HEK293T (cell line): ENCODE measurements around the gene FGF3.

ENCODE experiments used
- CTCF ChIA-PET: fragments of 350-600 bp; formaldehyde crosslinking; extraction: SDS; loops from one replicate; lab custom pipeline; 2021; ENCODE audit warnings: antibody characterized with exemption, inconsistent platforms; lab: Yijun Ruan, JAX
- POLR2A ChIA-PET: fragments of 350-600 bp; formaldehyde crosslinking; extraction: SDS; loops from one replicate; lab custom pipeline; 2020; ENCODE audit warnings: antibody characterized with exemption, inconsistent platforms; lab: Yijun Ruan, JAX
- DNase-seq: peaks from one replicate; pipeline ENCODE4 v3.0.0; 2012; ENCODE audit warnings: mixed read lengths; ENCODE audit errors: extremely low spot score
- ARNT ChIP-seq: fragments of 450-650 bp; IDR thresholded peaks from 2 replicates; pipeline ENCODE4 v1.6.1; 2017; ENCODE audit warnings: mild to moderate bottlenecking
- BHLHE40 ChIP-seq: fragments of 450-650 bp; IDR thresholded peaks from 2 replicates; pipeline ENCODE4 v1.6.1; 2016; ENCODE audit warnings: mild to moderate bottlenecking, moderate library complexity, borderline replicate concordance
- CTBP1 ChIP-seq: fragments of 450-650 bp; IDR thresholded peaks from 2 replicates; pipeline ENCODE4 v1.6.1; 2016; ENCODE audit warnings: borderline replicate concordance
- ELF4 ChIP-seq: fragments of 450-650 bp; IDR thresholded peaks from 2 replicates; pipeline ENCODE4 v1.6.1; 2017; ENCODE audit warnings: antibody characterized with exemption
- FOXA1 ChIP-seq: fragments of 450-650 bp; IDR thresholded peaks from 2 replicates; pipeline ENCODE4 v1.6.1; 2016; ENCODE audit warnings: mild to moderate bottlenecking
- FOXK2 ChIP-seq: fragments of 450-650 bp; IDR thresholded peaks from 2 replicates; pipeline ENCODE4 v1.6.1; 2016; ENCODE audit warnings: mild to moderate bottlenecking
- FOXM1 ChIP-seq: fragments of 450-650 bp; IDR thresholded peaks from 2 replicates; pipeline ENCODE4 v1.6.1; 2017; ENCODE audit warnings: mild to moderate bottlenecking, borderline replicate concordance
- HDGF ChIP-seq: fragments of 450-650 bp; IDR thresholded peaks from 2 replicates; pipeline ENCODE4 v1.6.1; 2017; ENCODE audit warnings: antibody characterized with exemption, borderline replicate concordance
- L3MBTL2 ChIP-seq: fragments of 450-650 bp; conservative IDR thresholded peaks from 2 replicates; pipeline ENCODE4 v1.6.1; 2016; ENCODE audit warnings: mild to moderate bottlenecking
- LEF1 ChIP-seq: fragments of 450-650 bp; IDR thresholded peaks from 2 replicates; pipeline ENCODE4 v1.6.1; 2017; ENCODE audit warnings: mild to moderate bottlenecking, borderline replicate concordance
- NFRKB ChIP-seq: fragments of 450-650 bp; IDR thresholded peaks from 2 replicates; pipeline ENCODE4 v1.6.1; 2016; ENCODE audit warnings: mild to moderate bottlenecking, moderate library complexity
- SP1 ChIP-seq: fragments of 450-650 bp; IDR thresholded peaks from 2 replicates; pipeline ENCODE4 v1.6.1; 2017
- SUZ12 ChIP-seq: fragments of 450-650 bp; IDR thresholded peaks from 2 replicates; pipeline ENCODE4 v1.6.1; 2016; ENCODE audit warnings: mild to moderate bottlenecking
- TARDBP ChIP-seq: fragments of 450-650 bp; IDR thresholded peaks from 2 replicates; pipeline ENCODE4 v1.6.1; 2016
- ZNF384 ChIP-seq: fragments of 450-650 bp; IDR thresholded peaks from 2 replicates; pipeline ENCODE4 v1.6.1; 2016
- TF ChIP-seq, protein P1 (sequence below): fragments of 450-650 bp; IDR thresholded peaks from 2 replicates; pipeline ENCODE4 v1.6.1; 2016

Gene FGF3

DNA sequence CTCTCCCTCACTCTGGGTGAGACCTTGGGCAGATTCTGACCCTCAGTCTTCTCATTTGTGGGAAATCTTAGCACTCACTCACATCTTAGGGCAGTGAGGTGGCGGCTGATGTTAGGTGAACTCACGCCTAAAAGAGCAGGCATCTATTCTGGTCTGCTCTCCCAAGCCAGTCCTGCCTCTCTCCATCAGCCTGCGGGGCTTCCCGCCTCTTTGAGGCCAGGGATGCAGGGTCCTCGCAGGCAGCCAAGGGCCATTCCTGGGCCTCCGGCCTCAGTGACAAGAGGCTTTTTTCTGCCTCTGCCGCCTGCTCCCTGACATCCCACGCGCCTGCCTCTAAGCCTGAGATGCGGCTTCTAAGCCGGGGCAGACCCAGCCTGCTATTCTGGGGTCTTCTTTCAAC is 30.3 kb downstream of the FGF3 start:
- no peak for DNase-seq
- POLR2A ChIA-PET, result no interaction called here
- CTCF ChIA-PET, result no interaction called here
- TF ChIP-seq FOXA1 (no peak), ZNF384 (no peak), CTBP1 (no peak), BHLHE40 (no peak), NFRKB (no peak), FOXM1 (no peak), ELF4 (no peak), FOXK2 (no peak), TARDBP (no peak), LEF1 (no peak), SP1 (no peak), ARNT (no peak), HDGF (no peak), L3MBTL2 (no peak), SUZ12 (no peak)

DNA sequence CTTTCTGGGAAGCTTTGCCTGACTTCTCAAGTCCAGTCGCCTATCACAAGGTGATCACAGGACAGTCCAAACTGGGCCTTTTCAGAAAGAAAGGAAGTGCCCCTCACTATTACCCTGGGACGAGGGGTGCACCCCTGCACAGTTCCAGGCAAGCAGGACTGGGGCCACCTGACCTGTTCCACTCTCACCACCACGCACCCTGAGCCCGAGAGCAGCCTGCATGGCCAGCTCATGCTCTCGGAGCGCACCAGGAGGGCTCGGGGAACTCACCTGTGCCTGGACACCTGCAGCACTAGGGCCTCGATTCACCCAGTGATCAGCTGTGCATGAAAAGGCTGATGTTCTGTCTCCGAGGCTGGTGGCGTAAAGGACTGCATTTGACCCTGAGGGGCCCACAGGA is 31.3 kb downstream of the FGF3 start:
- POLR2A ChIA-PET, result no interaction called here
- CTCF ChIA-PET, result no interaction called here

DNA sequence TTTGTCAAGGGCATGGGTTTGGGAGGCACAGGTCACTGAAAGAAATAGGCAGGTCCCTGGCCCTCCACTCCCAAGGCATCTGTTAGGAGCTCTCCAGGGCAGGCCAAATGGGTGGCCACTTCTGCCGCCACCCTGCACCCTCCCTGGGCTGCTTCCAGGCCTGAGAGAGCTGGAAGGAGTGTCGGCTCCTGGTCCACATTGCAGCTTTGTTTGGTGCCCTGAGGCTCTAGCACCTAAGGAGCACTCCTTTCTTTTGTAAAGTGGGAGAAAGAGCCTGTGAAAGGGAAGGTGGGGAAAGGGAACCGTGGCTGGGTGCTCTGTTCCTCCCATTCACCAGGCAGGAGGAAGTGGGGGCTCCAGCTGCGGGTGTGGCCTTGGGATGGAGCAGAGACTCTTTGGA is 31.8 kb downstream of the FGF3 start:
- TF ChIP-seq FOXM1, result no peak
- CTCF ChIA-PET, result no interaction called here
- POLR2A ChIA-PET, result no interaction called here
- no peak for DNase-seq

More for the DNA sequence above, 31.3 kb downstream of the FGF3 start:
- no peak for TF ChIP-seq FOXM1
- TF ChIP-seq NFRKB, result no peak
- no peak for TF ChIP-seq LEF1
- TF ChIP-seq FOXK2, result no peak
- TF ChIP-seq CTBP1, result no peak
- no peak for TF ChIP-seq L3MBTL2
- no peak for TF ChIP-seq BHLHE40
- TF ChIP-seq ZNF384, result no peak
- TF ChIP-seq, protein P1, sequence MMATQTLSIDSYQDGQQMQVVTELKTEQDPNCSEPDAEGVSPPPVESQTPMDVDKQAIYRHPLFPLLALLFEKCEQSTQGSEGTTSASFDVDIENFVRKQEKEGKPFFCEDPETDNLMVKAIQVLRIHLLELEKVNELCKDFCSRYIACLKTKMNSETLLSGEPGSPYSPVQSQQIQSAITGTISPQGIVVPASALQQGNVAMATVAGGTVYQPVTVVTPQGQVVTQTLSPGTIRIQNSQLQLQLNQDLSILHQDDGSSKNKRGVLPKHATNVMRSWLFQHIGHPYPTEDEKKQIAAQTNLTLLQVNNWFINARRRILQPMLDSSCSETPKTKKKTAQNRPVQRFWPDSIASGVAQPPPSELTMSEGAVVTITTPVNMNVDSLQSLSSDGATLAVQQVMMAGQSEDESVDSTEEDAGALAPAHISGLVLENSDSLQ, result no peak
- TF ChIP-seq ARNT, result no peak
- no peak for TF ChIP-seq TARDBP
- no peak for TF ChIP-seq SP1
- TF ChIP-seq SUZ12, result no peak
- DNase-seq, result no peak

DNA sequence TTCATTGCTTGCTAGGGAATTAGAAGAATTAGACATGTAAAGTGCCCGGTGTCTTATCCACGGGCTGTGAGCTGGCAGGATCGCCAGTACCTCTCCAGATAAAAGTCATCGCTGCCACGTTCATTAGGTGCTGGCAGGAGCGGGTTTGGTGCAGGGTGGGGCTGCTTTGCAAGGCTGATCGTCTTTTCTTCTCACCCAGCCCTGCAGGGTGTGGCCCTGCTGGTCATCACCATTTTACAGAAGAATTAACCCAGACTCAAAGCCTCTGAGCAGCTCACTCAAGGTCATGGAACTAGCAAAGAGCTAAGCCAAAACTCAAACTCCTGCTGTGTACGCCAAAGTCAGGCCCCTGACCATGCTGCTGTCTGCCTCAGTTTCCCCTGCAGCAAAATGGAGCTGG is 38.0 kb downstream of the FGF3 start:
- POLR2A ChIA-PET, result no interaction called here
- CTCF ChIA-PET, result no interaction called here
- TF ChIP-seq, protein P1, result no peak
- DNase-seq, result no peak

DNA sequence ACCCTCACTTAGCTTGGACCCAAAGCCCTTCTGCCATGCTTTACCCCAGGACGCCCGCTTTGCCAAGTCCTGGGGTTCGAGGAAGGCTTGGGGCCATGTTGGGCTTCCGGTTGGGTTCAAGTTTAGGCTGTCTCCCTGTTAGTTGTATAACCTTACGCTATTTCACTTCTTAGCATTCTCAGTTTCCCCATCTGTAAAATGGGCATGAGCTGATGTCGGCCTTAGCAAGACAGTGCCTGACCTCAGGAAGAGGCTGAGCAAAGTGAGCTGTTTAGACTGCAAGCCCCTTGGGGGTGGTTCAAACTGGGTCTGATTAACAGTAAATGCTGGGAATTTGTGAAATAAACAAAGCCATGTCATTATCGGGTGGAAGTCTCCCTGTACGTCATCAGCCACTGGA is 40.8 kb downstream of the FGF3 start:
- no peak for TF ChIP-seq TARDBP
- no peak for TF ChIP-seq LEF1
- no peak for TF ChIP-seq CTBP1
- no peak for TF ChIP-seq NFRKB
- TF ChIP-seq FOXM1, result no peak
- ChIA-PET POLR2A (no interaction called here), CTCF (no interaction called here)
- no peak for DNase-seq

DNA sequence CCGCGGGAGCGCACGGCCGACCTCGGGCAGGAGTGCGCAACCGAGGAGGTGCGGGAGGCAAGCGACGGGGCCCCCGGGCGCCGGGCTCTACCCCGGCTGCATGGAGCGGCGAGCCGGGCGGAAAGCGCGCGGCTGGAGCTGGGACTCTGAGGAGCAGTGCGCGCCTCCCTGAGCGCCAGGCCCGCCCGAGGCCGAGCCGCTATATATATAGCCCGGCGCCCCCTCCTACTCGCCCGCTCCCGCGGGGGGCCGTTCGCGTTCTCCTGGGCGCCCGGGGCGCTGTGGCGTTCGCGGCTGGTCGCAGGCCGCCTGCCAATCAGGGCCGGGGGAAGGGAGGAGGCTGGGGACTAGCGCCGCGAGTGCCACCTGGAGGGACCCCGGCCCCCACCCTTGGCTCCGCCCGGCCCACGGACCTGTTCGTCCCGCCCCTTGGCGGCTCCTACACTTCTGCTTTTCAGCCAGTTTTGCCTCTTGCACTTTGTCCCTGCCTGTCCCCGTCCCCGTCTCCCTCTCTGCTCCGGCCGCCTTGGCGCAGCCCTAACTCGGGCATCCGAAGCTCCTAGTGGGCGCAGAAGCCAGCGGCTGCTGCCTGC is 44.0 kb downstream of the FGF3 start, which contains the start of gene FGF4:
TSS of gene FGF4 (minus strand) at position 179 of the 593 bp plus-strand sequence. CDS start 257 bp downstream, outside the sequence.
- ChIA-PET POLR2A (no interaction called here), CTCF (no interaction called here)
- TF ChIP-seq L3MBTL2, result no peak
- TF ChIP-seq FOXA1, result no peak
- no peak for TF ChIP-seq ZNF384
- no peak for TF ChIP-seq BHLHE40
- TF ChIP-seq, protein P1, result no peak
- TF ChIP-seq NFRKB, result no peak
- no peak for TF ChIP-seq LEF1
- no peak for TF ChIP-seq ARNT
- no peak for TF ChIP-seq SP1
- DNase-seq, result no peak

DNA sequence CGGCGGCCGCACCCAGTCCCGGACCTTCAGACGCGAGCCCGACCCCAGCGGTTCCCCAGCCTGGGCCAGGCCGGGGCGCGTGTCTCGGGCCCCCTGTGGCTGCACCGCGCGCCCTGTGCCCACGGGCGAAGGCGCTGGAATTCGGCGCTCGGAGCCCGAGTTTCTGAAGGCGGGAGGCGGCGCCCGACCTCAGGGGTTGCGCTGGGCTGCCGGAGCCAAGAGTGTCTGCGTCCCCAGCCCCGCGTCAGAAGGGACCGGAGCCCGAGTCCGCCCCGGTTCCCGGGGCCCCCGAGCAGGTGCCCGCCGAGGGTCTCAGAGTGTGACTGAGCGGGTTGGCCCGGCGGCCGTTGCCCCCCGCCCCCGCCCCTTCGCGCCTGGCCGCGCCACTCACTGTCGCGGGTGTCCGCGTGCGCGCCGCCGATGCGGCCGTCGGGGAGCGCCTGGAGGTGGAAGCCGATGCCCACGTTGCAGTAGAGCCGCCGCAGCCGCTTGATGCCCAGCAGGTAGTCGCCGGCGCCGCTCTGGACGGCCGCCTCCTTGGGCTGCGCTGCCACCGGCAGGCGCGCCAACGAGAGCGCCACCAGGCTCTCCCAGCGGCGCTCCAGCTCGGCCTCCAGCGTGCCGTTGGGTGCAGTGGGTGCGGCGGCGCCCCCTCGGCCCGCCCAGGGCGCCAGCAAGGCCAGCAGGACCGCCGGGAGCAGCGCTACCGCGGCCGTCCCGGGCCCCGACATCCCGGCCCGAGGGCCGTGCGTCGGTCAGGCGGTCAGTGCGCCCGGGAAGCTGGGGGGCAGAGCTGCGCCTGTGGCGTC is 44.7 kb downstream of the FGF3 start:
- CTCF ChIA-PET, result no interaction called here
- DNase-seq, result no peak
- POLR2A ChIA-PET, result no interaction called here

More for the DNA sequence above, 44.7 kb downstream of the FGF3 start:
- TF ChIP-seq ELF4 (no peak), ARNT (no peak)
